Small intestine (tissue), 7 donors: ENCODE measurements around the gene ZGLP1. TPM values are rescaled to one million over a fixed set of nuclear protein-coding genes. Genes with fewer than 3 reads are reported as not detected.

Source experiments
- DNase-seq, 2 donors: peaks; one replicate each; pipeline versions ENCODE4 v3.0.0 to v3.0.0-alpha.2; 2013
- FAIRE-seq: peaks from 2 replicates; lab custom pipeline; 2012; peaks lifted over from hg19 to GRCh38; lab: Jason Lieb, UNC
- H3K27ac ChIP-seq, 3 donors: one replicate each; pipeline ENCODE4 v1.5.1; 2013; ENCODE audit warnings: low read length in 2 of 3, mild to moderate bottlenecking in 2 of 3, control low read depth in 1 of 3, inconsistent platforms in 1 of 3, low read depth in 1 of 3, moderate library complexity in 1 of 3
- H3K27me3 ChIP-seq, 3 donors: one replicate each; pipeline ENCODE4 v1.6.1; 2013; ENCODE audit warnings: low read length in 3 of 3, inconsistent platforms in 1 of 3; ENCODE audit not compliant: control insufficient read depth in 3 of 3, insufficient read depth in 3 of 3
- H3K36me3 ChIP-seq, 3 donors: one replicate each; pipeline ENCODE4 v1.6.1; 2013; ENCODE audit warnings: low read length in 3 of 3, inconsistent platforms in 1 of 3, low read depth in 1 of 3, mild to moderate bottlenecking in 1 of 3, moderate library complexity in 1 of 3; ENCODE audit not compliant: control insufficient read depth in 3 of 3, insufficient read depth in 2 of 3
- H3K4me1 ChIP-seq, 3 donors: one replicate each; pipeline ENCODE4 v1.6.1; 2013; ENCODE audit warnings: low read length in 2 of 3, inconsistent platforms in 1 of 3, low read depth in 1 of 3, mild to moderate bottlenecking in 1 of 3, moderate library complexity in 1 of 3; ENCODE audit not compliant: control insufficient read depth in 3 of 3, insufficient read depth in 2 of 3
- H3K4me3 ChIP-seq, 3 donors: one replicate each; pipeline ENCODE4 v1.5.1; 2013; ENCODE audit warnings: low read length in 3 of 3, control low read depth in 1 of 3, inconsistent platforms in 1 of 3, low read depth in 1 of 3, mild to moderate bottlenecking in 1 of 3, moderate library complexity in 1 of 3
- H3K9me3 ChIP-seq, 2 donors: one replicate each; pipeline ENCODE4 v1.6.1; 2013; ENCODE audit warnings: low read depth in 1 of 2, low read length in 1 of 2; ENCODE audit not compliant: control insufficient read depth in 2 of 2, insufficient read depth in 1 of 2
- WGBS, 3 donors: extraction: QIAGEN DNeasy Blood & Tissue Kit; methylation state at CpG; one replicate each; pipeline ENCODE4 v1.1.7; 2013; 5-methylcytosine and 5-hydroxymethylcytosine counted together
- polyA plus RNA-seq, 4 donors: library from polyadenylated mRNA; stranded (reverse) in 3 of 4; unstranded in 1 of 4; fragments of 200-250 nt in 3 of 4; fragments of 120-200 nt in 1 of 4; gene quantifications; one replicate each; pipeline versions ENCODE4 v1.2.1 to v1.2.3, GENCODE V29; 2013
- donor health status: healthy with polysubstance abuse.
- donor health status: control.
- donor health status: control.
- donor health status: Bipolar disorder and iron deficiency.
- donor health status: healthy.

Gene ZGLP1
- polyA plus RNA-seq, 4 donors, result 5.8 to 9.5 (median 7.7) TPM

- DNase-seq, result peak in 1 of 2 donors; percentile 48
Observed at GRCh38 chr19:10292789-10293636, 16.6 kb downstream of the ZGLP1 start.

DNA sequence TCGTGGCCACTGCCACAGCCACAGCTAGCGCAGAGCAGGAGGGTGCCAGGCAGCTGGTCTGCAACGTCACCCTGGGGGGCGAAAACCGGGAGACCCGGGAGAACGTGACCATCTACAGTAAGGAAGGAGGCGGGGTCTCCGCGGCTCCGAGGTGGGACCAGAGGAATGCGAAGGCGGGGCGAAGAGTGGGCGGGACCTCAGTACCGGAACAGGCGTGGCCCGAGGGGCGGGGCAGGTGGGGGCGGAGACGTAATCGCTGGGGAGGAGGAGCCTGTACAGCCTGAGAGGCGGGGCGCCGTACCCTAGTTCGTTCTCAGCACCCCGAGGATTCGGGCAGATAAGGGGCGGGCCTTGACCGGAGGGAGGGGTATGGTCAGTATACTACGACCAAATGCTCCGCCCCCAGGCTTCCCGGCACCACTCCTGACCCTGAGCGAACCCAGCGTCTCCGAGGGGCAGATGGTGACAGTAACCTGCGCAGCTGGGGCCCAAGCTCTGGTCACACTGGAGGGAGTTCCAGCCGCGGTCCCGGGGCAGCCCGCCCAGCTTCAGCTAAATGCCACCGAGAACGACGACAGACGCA lies 17.3 kb downstream of the ZGLP1 start:
- 1 to 3% (median 1%) methylated on average over 43 to 45 of the region's 45 CpGs for WGBS, 3 donors
- Histone ChIP-seq H3K27ac (no peak overlapping the region), H3K36me3 (no peaks in the 10 kb centered on the region), H3K9me3 (peaks cover 0 to 11% of the 10 kb centered on the region in 2 donors), H3K4me3 (peak overlapping the region in 2 of 3 donors; percentile 14 to 23), H3K4me1 (peaks cover 0 to 55% (median 8%) of the 10 kb centered on the region in 3 donors), H3K27me3 (peaks cover 4 to 95% (median 49%) of the 10 kb centered on the region in 3 donors)
- FAIRE-seq (no peak), DNase-seq (peak; percentile 79 to 84)

More at GRCh38 chr19:10292789-10293636, 16.6 kb downstream of the ZGLP1 start:
- H3K27me3 ChIP-seq, result peaks cover 4 to 88% (median 47%) of the 10 kb centered on the region in 3 donors
- FAIRE-seq, result no peak
- no peaks in the 10 kb centered on the region for H3K36me3 ChIP-seq
- peaks cover 0 to 49% (median 8%) of the 10 kb centered on the region in 3 donors for H3K4me1 ChIP-seq
- no peak overlapping the region for H3K27ac ChIP-seq
- peaks cover 0 to 11% of the 10 kb centered on the region in 2 donors for H3K9me3 ChIP-seq
- WGBS, 3 donors, result 11 to 18% (median 14%) methylated on average over 54 to 56 of the region's 56 CpGs
- peak overlapping the region in 2 of 3 donors; percentile 14 to 23 for H3K4me3 ChIP-seq

DNA sequence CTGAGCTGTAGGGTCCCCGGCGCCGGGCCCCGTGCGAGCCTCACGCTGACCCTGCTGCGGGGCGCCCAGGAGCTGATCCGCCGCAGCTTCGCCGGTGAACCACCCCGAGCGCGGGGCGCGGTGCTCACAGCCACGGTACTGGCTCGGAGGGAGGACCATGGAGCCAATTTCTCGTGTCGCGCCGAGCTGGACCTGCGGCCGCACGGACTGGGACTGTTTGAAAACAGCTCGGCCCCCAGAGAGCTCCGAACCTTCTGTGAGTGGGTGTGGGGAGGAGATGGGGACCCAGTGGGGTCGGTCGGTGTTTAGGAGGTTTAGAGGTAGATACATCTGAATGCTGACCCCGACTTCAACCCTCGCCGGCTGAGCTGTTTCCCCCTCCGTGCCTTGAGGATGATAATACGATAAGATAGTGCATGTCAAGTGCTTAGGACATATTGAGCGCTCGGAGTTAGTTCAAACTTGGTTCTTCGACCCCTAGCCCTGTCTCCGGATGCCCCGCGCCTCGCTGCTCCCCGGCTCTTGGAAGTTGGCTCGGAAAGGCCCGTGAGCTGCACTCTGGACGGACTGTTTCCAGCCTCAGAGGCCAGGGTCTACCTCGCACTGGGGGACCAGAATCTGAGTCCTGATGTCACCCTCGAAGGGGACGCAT lies 17.9 kb downstream of the ZGLP1 start:
- peaks cover 4 to 98% (median 47%) of the 10 kb centered on the region in 3 donors for H3K27me3 ChIP-seq
- DNase-seq (no peak), FAIRE-seq (no peak)
- peaks cover 0 to 11% of the 10 kb centered on the region in 2 donors for H3K9me3 ChIP-seq
- 1 to 3% (median 2%) methylated on average over 48 to 49 of the region's 49 CpGs for WGBS, 3 donors
- H3K27ac ChIP-seq, result no peak overlapping the region
- peaks cover 0 to 61% (median 8%) of the 10 kb centered on the region in 3 donors for H3K4me1 ChIP-seq
- H3K4me3 ChIP-seq, result peak overlapping the region; percentile 14 to 23 (median 19)
- H3K36me3 ChIP-seq, result no peaks in the 10 kb centered on the region

DNA sequence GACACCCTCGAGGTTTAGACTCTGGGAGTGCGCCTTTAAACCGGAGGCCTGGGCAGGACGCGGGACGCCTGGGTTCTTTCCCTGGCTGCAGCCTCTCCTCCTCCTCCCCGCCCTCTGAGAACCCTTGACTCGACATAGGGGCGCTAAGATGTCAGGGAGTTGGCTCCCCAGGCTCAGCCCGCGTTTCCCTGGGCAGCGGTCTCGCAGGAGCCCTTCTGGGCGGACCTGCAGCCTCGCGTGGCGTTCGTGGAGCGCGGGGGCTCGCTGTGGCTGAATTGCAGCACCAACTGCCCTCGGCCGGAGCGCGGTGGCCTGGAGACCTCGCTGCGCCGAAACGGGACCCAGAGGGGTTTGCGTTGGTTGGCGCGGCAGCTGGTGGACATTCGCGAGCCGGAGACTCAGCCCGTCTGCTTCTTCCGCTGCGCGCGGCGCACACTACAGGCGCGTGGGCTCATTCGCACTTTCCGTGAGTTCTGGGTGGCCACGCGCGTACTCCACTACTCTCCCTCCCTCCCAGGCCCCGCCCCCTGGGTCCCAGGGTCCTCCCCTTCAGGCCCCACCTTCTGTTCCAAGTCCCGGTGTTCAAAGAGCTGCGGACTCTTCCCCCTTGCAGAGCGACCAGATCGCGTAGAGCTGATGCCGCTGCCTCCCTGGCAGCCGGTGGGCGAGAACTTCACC lies 18.6 kb downstream of the ZGLP1 start:
- DNase-seq, result peak; percentile 53 to 72
- Histone ChIP-seq H3K27me3 (peaks cover 4 to 94% (median 42%) of the 10 kb centered on the region in 3 donors), H3K9me3 (peaks cover 0 to 11% of the 10 kb centered on the region in 2 donors), H3K4me1 (peaks cover 0 to 63% (median 7%) of the 10 kb centered on the region in 3 donors), H3K36me3 (no peaks in the 10 kb centered on the region), H3K4me3 (peak overlapping the region; percentile 14 to 23 (median 19)), H3K27ac (no peak overlapping the region)
- no peak for FAIRE-seq
- 1 to 3% (median 1%) methylated on average over 45 to 57 of the region's 57 CpGs for WGBS, 3 donors

DNA sequence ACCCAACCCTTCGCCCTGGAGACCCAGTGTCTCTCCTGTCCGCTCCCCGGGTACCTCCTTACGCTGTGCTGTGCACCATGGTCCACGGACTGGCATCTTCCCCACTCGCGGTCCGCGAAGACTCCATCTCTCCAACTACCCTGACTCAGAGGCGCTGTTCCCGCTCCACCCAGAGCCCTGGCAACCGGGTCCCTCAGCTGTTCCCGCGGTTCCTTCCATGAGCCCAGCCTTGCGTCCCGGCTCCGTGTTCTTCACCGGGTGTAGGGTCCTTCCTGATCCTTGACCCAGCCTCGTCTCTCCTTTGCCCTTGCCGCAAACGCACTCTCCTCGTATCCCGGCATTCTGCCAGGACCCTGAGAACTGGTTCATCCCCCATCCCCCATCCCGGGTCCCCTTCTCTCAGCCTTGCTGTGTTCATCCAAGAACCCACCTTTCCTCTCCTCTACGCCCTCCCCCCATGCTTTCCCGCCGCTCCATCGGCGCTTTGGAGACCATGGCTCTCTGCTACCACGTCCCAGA lies 19.2 kb downstream of the ZGLP1 start:
- WGBS, 3 donors, result 1 to 2% (median 2%) methylated on average over 29 to 30 of the region's 30 CpGs
- Histone ChIP-seq H3K27me3 (peaks cover 4 to 88% (median 41%) of the 10 kb centered on the region in 3 donors), H3K27ac (no peak overlapping the region), H3K4me1 (peaks cover 0 to 57% (median 4%) of the 10 kb centered on the region in 3 donors), H3K9me3 (peaks cover 0 to 8% of the 10 kb centered on the region in 2 donors), H3K36me3 (peaks cover 0 to 3% (median 0%) of the 10 kb centered on the region in 3 donors), H3K4me3 (peak overlapping the region in 1 of 3 donors; percentile 28)
- no peak for FAIRE-seq
- DNase-seq, result no peak

DNA sequence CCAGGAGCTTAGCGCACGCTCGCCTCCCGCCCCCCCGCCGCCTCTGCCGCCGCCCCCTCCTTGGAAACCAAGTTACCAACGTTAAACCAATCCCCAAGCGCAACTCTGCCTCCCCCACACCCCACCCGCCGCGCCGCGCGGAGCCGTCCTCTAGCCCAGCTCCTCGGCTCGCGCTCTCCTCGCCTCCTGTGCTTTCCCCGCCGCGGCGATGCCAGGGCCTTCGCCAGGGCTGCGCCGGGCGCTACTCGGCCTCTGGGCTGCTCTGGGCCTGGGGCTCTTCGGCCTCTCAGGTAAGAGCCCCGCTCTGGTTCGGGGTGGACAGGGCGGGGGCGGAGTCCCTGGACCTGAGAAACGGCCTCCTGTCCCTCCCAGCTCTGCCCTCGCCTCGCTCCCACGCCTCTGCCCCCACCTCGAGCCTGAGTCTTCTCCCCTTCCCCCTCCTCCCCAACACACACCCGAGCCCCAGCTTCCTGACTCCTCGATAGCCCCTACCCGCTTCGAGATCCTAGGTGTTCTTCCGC lies 19.7 kb downstream of the ZGLP1 start, which contains the start of gene ICAM5:
ICAM5 (plus strand) TSS at position 117 of the 521 bp plus-strand sequence; CDS start at position 209, 92 bp downstream.
- WGBS, 3 donors, result 1 to 3% (median 1%) methylated on average over 29 to 45 of the region's 45 CpGs
- H3K4me1 ChIP-seq, result peaks cover 0 to 53% (median 4%) of the 10 kb centered on the region in 3 donors
- peak within 1 kb of the TSS in 1 of 3 donors; percentile 28 for H3K4me3 ChIP-seq
- peaks cover 4 to 83% (median 37%) of the 10 kb centered on the region in 3 donors for H3K27me3 ChIP-seq
- DNase-seq (no peak), FAIRE-seq (no peak)
- peaks cover 0 to 8% of the 10 kb centered on the region in 2 donors for H3K9me3 ChIP-seq
- H3K27ac ChIP-seq, result no peak within 1 kb of the TSS
- H3K36me3 ChIP-seq, result peaks cover 0 to 8% (median 0%) of the 10 kb centered on the region in 3 donors

GRCh38 chr19:10289167-10289835 lies 20.3 kb downstream of the ZGLP1 start:
- Histone ChIP-seq H3K9me3 (peaks cover 0 to 8% of the 10 kb centered on the region in 2 donors), H3K27ac (no peak overlapping the region), H3K4me3 (peak overlapping the region in 1 of 3 donors; percentile 28), H3K36me3 (peaks cover 0 to 14% (median 2%) of the 10 kb centered on the region in 3 donors), H3K4me1 (peaks cover 0 to 53% (median 4%) of the 10 kb centered on the region in 3 donors), H3K27me3 (peaks cover 3 to 77% (median 33%) of the 10 kb centered on the region in 3 donors)
- FAIRE-seq, result no peak
- 0 to 3% (median 1%) methylated on average over 42 to 50 of the region's 50 CpGs for WGBS, 3 donors
- DNase-seq, result peak in 1 of 2 donors; percentile 43
